GM12874 (cell line): ENCODE results near the gene TFPI.

ENCODE experiments used
- TF ChIP-seq, protein P1 (sequence below): IDR thresholded peaks from 2 replicates; pipeline ENCODE4 v1.5.1; 2011; ENCODE audit warnings: low read depth, mild to moderate bottlenecking, control low read depth, low read length, moderate library complexity; ENCODE audit not compliant: insufficient read depth

TFPI gene

GRCh38 chr2:187550857-187551256 lies 3.4 kb downstream of the TFPI start:
- TF ChIP-seq, protein P1, sequence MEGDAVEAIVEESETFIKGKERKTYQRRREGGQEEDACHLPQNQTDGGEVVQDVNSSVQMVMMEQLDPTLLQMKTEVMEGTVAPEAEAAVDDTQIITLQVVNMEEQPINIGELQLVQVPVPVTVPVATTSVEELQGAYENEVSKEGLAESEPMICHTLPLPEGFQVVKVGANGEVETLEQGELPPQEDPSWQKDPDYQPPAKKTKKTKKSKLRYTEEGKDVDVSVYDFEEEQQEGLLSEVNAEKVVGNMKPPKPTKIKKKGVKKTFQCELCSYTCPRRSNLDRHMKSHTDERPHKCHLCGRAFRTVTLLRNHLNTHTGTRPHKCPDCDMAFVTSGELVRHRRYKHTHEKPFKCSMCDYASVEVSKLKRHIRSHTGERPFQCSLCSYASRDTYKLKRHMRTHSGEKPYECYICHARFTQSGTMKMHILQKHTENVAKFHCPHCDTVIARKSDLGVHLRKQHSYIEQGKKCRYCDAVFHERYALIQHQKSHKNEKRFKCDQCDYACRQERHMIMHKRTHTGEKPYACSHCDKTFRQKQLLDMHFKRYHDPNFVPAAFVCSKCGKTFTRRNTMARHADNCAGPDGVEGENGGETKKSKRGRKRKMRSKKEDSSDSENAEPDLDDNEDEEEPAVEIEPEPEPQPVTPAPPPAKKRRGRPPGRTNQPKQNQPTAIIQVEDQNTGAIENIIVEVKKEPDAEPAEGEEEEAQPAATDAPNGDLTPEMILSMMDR, result no peak

- TF ChIP-seq, protein P1, result no peak
Observed at GRCh38 chr2:187549951-187550555, 4.2 kb downstream of the TFPI start.

DNA sequence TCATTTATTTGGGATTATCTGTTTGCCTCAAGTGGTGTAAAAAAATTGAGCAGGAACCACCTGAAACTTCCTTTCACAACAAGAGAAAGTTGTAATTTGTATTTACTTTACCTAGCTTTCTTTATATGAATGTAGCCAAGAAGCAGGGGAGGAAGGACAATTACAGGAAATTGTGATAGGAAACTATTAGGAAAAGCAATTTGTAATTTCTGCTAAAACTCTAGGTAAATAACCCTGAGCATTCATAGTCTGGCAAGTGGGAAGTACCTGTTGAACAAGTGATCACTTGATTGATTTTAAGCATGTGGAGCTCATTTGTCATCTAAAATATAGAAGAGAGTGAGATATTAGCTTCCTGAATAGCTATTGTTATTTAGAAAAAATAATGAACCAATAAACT lies 5.0 kb downstream of the TFPI start:
- TF ChIP-seq, protein P1, result no peak

GRCh38 chr2:187548656-187549055 lies 5.6 kb downstream of the TFPI start:
- TF ChIP-seq, protein P1, result no peak

- TF ChIP-seq, protein P1, result no peak
Observed at GRCh38 chr2:187547353-187547979, 6.8 kb downstream of the TFPI start.

DNA sequence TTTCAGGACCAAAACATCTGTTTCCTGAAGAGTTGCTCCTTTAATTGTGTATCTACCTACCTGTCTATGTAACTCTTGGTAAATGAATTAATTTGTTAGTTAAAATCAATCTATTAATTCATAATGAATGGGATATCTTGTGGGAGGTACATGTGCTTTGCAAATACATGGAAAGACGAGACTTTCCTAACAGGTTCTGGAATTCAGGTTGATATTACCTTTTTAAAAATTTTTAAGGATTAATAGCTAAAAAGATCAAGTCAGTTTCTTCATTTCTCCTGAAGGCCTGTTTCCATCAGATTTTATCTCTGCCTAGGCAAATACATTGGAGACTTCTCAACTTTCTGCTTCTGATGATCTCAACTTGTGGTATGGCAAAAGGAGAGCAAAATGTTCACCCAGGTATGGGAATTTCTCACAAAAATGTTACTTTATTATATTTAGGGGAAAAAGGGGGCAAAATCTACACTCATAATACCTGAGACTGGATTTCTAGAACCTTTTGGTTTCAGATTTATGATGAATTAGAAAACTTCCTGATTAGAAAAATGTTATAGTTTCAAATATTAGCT lies 7.4 kb downstream of the TFPI start:
- TF ChIP-seq, protein P1, result no peak

DNA sequence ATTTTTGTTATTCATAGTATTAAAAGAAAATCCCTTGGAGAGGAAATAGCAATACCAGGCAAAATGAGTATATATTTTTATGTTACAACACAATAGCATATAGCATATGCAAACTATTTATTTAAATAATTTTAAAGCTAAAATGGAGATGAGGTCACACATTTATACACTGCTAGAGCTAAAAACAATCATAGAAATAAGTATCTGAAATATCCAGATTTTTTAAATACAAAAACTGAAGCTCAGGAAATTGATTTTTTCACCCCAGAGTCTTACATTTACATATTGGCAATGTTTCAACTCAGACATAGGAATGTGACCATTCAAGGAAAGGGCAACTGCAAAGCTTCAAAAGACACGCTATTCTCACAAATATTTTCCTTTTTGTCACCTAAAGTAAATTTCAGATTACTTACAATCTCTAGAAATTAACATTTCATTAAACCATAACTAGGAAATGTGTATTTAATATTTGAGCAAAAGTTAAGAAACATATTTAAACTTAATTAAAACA lies 8.9 kb downstream of the TFPI start:
- TF ChIP-seq, protein P1, result no peak
